Measurements from ENCODE around the gene SLC47A2.

GRCh38 chr17:19724501-19725420 is 8.4 kb upstream of the SLC47A2 start:
- TF ChIP-seq EP300 (IDR thresholded peaks at IDR 0.05; ENCODE audit: low read depth): no peak
- TF ChIP-seq CTCF (IDR thresholded peaks at IDR 0.05): no peak

Data from transverse colon (tissue), 3 donors.